Activated naive CD8-positive, alpha-beta T cell (primary cell): ENCODE results near the gene HNRNPUL1.

Experiments used
- H3K27ac Mint-ChIP-seq: one replicate; pipeline ENCODE4 v1.8.0; 2021; ENCODE audit warnings: mixed read lengths
- H3K27me3 Mint-ChIP-seq: one replicate; pipeline ENCODE4 v1.8.0; 2021; ENCODE audit warnings: mixed read lengths
- H3K36me3 Mint-ChIP-seq: one replicate; pipeline ENCODE4 v1.8.0; 2021; ENCODE audit warnings: mixed read lengths
- H3K4me1 Mint-ChIP-seq: one replicate; pipeline ENCODE4 v1.8.0; 2021; ENCODE audit warnings: low read depth, mixed read lengths
- H3K4me3 Mint-ChIP-seq: one replicate; pipeline ENCODE4 v1.8.0; 2021; ENCODE audit warnings: mild to moderate bottlenecking, mixed read lengths
- H3K9me3 Mint-ChIP-seq: one replicate; pipeline ENCODE4 v1.8.0; 2021; ENCODE audit warnings: low read depth, mixed read lengths

Gene HNRNPUL1

GRCh38 chr19:41305927-41306793, 42.0 kb downstream of the HNRNPUL1 start:
- Mint-ChIP-seq H3K4me1 (peaks cover 91% of the 10 kb centered on the region), H3K27me3 (no peaks in the 10 kb centered on the region), H3K4me3 (peak overlapping the region; percentile 81), H3K9me3 (no peaks in the 10 kb centered on the region), H3K36me3 (peaks cover 11% of the 10 kb centered on the region), H3K27ac (peak overlapping the region; percentile 97)

- no peaks in the 10 kb centered on the region for H3K27me3 Mint-ChIP-seq
Measured at GRCh38 chr19:41307090-41307875, 43.1 kb downstream of the HNRNPUL1 start.

GRCh38 chr19:41307954-41308449, 43.8 kb downstream of the HNRNPUL1 start:
- Mint-ChIP-seq H3K4me1 (peaks cover 84% of the 10 kb centered on the region), H3K27ac (peak overlapping the region; percentile 97), H3K9me3 (no peaks in the 10 kb centered on the region), H3K27me3 (no peaks in the 10 kb centered on the region), H3K36me3 (peaks cover 6% of the 10 kb centered on the region), H3K4me3 (peak overlapping the region; percentile 98)

More at GRCh38 chr19:41307090-41307875, 43.1 kb downstream of the HNRNPUL1 start:
- Mint-ChIP-seq H3K4me1 (peaks cover 88% of the 10 kb centered on the region), H3K27ac (peak overlapping the region; percentile 97), H3K9me3 (no peaks in the 10 kb centered on the region), H3K4me3 (peak overlapping the region; percentile 81), H3K36me3 (peaks cover 8% of the 10 kb centered on the region)

GRCh38 chr19:41308450-41309179, 44.4 kb downstream of the HNRNPUL1 start:
- Mint-ChIP-seq H3K9me3 (no peaks in the 10 kb centered on the region), H3K36me3 (peaks cover 6% of the 10 kb centered on the region), H3K27me3 (no peaks in the 10 kb centered on the region), H3K27ac (peak overlapping the region; percentile 97), H3K4me1 (peaks cover 84% of the 10 kb centered on the region), H3K4me3 (peak overlapping the region; percentile 98)

- no peaks in the 10 kb centered on the region for H3K9me3 Mint-ChIP-seq
- H3K27me3 Mint-ChIP-seq, result no peaks in the 10 kb centered on the region
- peaks cover 76% of the 10 kb centered on the region for H3K4me1 Mint-ChIP-seq
- H3K4me3 Mint-ChIP-seq, result peak overlapping the region; percentile 98
- H3K27ac Mint-ChIP-seq, result peak overlapping the region; percentile 98
- H3K36me3 Mint-ChIP-seq, result peaks cover 2% of the 10 kb centered on the region
Measured at GRCh38 chr19:41309180-41310032, 45.2 kb downstream of the HNRNPUL1 start.

- H3K27me3 Mint-ChIP-seq, result no peaks in the 10 kb centered on the region
- peaks cover 68% of the 10 kb centered on the region for H3K4me1 Mint-ChIP-seq
- no peaks in the 10 kb centered on the region for H3K36me3 Mint-ChIP-seq
- H3K27ac Mint-ChIP-seq, result peak within 1 kb of the TSS; percentile 98
- peak within 1 kb of the TSS; percentile 98 for H3K4me3 Mint-ChIP-seq
- no peaks in the 10 kb centered on the region for H3K9me3 Mint-ChIP-seq
Measured at GRCh38 chr19:41310033-41310831, 46.1 kb downstream of the HNRNPUL1 start, which contains the start of gene CCDC97. CCDC97 (plus strand) TSS chr19:41310172; CDS start chr19:41310311, 139 bp downstream.

- H3K27me3 Mint-ChIP-seq, result no peaks in the 10 kb centered on the region
- no peaks in the 10 kb centered on the region for H3K9me3 Mint-ChIP-seq
- H3K4me1 Mint-ChIP-seq, result peaks cover 62% of the 10 kb centered on the region
- H3K4me3 Mint-ChIP-seq, result peak overlapping the region; percentile 98
- no peak overlapping the region for H3K27ac Mint-ChIP-seq
- no peaks in the 10 kb centered on the region for H3K36me3 Mint-ChIP-seq
Measured at GRCh38 chr19:41311072-41311471, 46.9 kb downstream of the HNRNPUL1 start.

GRCh38 chr19:41311613-41312012, 47.4 kb downstream of the HNRNPUL1 start:
- peaks cover 58% of the 10 kb centered on the region for H3K4me1 Mint-ChIP-seq

GRCh38 chr19:41316306-41316920, 52.2 kb downstream of the HNRNPUL1 start:
- Mint-ChIP-seq H3K4me1 (peaks cover 24% of the 10 kb centered on the region), H3K4me3 (no peak overlapping the region), H3K27me3 (no peaks in the 10 kb centered on the region), H3K36me3 (peaks cover 5% of the 10 kb centered on the region), H3K9me3 (no peaks in the 10 kb centered on the region), H3K27ac (no peak overlapping the region)

More at GRCh38 chr19:41311613-41312012, 47.4 kb downstream of the HNRNPUL1 start:
- no peaks in the 10 kb centered on the region for H3K9me3 Mint-ChIP-seq
- H3K4me3 Mint-ChIP-seq, result peak overlapping the region; percentile 77
- no peaks in the 10 kb centered on the region for H3K36me3 Mint-ChIP-seq
- peak overlapping the region; percentile 35 for H3K27ac Mint-ChIP-seq
- no peaks in the 10 kb centered on the region for H3K27me3 Mint-ChIP-seq

- no peaks in the 10 kb centered on the region for H3K27me3 Mint-ChIP-seq
- no peak overlapping the region for H3K4me3 Mint-ChIP-seq
- H3K36me3 Mint-ChIP-seq, result peaks cover 5% of the 10 kb centered on the region
- H3K4me1 Mint-ChIP-seq, result peaks cover 24% of the 10 kb centered on the region
- no peaks in the 10 kb centered on the region for H3K9me3 Mint-ChIP-seq
- H3K27ac Mint-ChIP-seq, result no peak overlapping the region
Measured at GRCh38 chr19:41318696-41319499, 54.7 kb downstream of the HNRNPUL1 start.

- Mint-ChIP-seq H3K4me3 (no peak overlapping the region), H3K36me3 (peaks cover 5% of the 10 kb centered on the region), H3K27me3 (no peaks in the 10 kb centered on the region), H3K4me1 (peaks cover 32% of the 10 kb centered on the region), H3K9me3 (no peaks in the 10 kb centered on the region), H3K27ac (no peak overlapping the region)
Measured at GRCh38 chr19:41319500-41320184, 55.5 kb downstream of the HNRNPUL1 start.

GRCh38 chr19:41320185-41320518, 56.0 kb downstream of the HNRNPUL1 start:
- Mint-ChIP-seq H3K4me3 (no peak overlapping the region), H3K36me3 (peaks cover 5% of the 10 kb centered on the region), H3K27ac (no peak overlapping the region), H3K9me3 (no peaks in the 10 kb centered on the region), H3K27me3 (no peaks in the 10 kb centered on the region), H3K4me1 (peaks cover 36% of the 10 kb centered on the region)
